OCI-LY7 (cell line): ENCODE data around the gene PFN1.

Source experiments
- EZH2phosphoT487 ChIP-seq: fragments of 200-600 bp; sonication (generic); IDR thresholded peaks from 2 replicates; pipeline ENCODE4 v1.6.1; 2018; ENCODE audit warnings: low read depth, borderline replicate concordance, mild to moderate bottlenecking, mixed run types, antibody characterized with exemption, low read length, moderate library complexity, mixed read lengths
- TF ChIP-seq, protein P1 (sequence below): fragments of 200-600 bp; sonication (generic); conservative IDR thresholded peaks from 2 replicates; pipeline ENCODE4 v1.5.1; 2014; ENCODE audit warnings: mild to moderate bottlenecking, antibody characterized with exemption, low read length, moderate library complexity, mixed read lengths

DNA sequence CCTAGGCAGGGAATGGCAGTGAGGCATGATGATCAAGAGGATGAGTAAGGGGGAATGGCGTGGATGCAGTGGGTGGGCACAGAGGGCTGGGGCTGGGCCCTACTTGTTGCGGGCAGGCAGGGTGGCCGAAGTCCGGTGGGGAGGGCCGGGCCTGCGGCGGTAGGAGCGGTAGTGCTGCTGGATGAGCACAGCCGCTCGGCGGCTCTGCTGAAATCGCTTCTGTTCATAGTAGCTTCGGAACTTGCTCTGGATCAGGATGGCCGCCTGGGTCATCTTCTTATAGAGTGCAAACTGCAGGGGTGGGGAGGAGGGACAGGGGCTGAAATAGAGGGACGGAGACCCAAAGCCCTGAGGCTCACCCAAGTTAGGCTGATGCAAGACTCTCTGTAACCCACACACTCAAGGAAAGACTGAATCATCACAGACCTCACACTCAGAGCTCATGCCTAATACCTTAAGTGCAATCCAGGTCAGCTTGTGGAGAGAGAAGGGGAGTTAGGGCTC is 20.8 kb upstream of the PFN1 start:
- TF ChIP-seq, protein P1, sequence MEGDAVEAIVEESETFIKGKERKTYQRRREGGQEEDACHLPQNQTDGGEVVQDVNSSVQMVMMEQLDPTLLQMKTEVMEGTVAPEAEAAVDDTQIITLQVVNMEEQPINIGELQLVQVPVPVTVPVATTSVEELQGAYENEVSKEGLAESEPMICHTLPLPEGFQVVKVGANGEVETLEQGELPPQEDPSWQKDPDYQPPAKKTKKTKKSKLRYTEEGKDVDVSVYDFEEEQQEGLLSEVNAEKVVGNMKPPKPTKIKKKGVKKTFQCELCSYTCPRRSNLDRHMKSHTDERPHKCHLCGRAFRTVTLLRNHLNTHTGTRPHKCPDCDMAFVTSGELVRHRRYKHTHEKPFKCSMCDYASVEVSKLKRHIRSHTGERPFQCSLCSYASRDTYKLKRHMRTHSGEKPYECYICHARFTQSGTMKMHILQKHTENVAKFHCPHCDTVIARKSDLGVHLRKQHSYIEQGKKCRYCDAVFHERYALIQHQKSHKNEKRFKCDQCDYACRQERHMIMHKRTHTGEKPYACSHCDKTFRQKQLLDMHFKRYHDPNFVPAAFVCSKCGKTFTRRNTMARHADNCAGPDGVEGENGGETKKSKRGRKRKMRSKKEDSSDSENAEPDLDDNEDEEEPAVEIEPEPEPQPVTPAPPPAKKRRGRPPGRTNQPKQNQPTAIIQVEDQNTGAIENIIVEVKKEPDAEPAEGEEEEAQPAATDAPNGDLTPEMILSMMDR = no peak
- TF ChIP-seq EZH2phosphoT487 = no peak
